ES-I3 (cell line): ENCODE data around the gene CSNK2A2.

ENCODE experiments used
- H3K36me3 ChIP-seq: 2 replicates; pipeline ENCODE4 v1.6.1; 2013; ENCODE audit warnings: mild to moderate bottlenecking, low read length, control low read depth, moderate library complexity; ENCODE audit not compliant: insufficient read depth
- H3K4me1 ChIP-seq: 2 replicates; pipeline ENCODE4 v1.6.1; 2013; ENCODE audit warnings: mild to moderate bottlenecking, control low read depth, low read length; ENCODE audit not compliant: insufficient read depth
- H3K9ac ChIP-seq: 2 replicates; pipeline ENCODE4 v1.6.1; 2013; ENCODE audit warnings: low read depth, mild to moderate bottlenecking, low read length, moderate library complexity
- H3K9me3 ChIP-seq: 2 replicates; pipeline ENCODE4 v1.6.1; 2013; ENCODE audit warnings: mild to moderate bottlenecking, low read length, moderate library complexity; ENCODE audit not compliant: control insufficient read depth, insufficient read depth

CSNK2A2 gene

DNA sequence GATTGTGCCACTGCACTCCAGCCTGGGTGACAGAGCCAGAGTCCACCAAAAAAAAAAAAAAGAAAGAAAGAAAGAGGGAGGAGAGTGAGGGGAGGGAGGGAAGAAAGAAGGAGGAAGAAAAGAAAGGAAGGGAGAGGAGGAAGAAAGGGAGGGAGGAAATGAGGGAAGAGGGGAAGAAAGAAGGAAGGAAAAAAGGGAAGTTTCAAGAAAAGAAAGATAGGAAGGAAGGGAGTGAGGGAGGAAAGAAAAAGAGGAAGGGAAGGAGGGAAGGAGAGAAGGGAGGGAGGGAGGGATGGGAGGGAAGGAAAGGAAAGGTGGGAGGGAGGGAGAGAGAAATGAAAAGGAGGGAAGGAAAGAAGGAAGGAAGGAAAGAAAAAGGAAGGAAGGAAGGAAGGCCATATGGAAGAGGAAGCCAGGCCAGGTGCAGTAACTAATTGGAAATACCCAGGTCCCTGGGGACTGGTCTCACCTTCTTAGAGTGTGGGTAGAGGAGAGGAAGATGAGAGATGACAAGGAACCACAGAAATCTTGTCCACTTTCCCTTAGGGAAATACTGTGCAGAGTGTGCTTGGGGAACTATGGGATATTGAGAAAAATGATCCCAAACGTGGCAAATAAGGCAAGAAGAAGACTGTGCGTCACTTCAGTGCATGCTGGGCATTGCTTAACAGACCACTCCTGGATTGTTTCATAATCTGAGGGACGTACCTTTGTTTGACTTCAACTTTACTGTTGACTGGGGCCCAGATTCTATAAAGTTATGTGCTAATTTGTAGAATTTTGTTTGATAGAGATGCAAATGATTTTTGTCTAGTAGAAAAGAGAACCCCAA lies 15.1 kb upstream of the CSNK2A2 start:
- no peaks in the 10 kb centered on the region for H3K9me3 ChIP-seq
- H3K36me3 ChIP-seq, result no peaks in the 10 kb centered on the region
- H3K4me1 ChIP-seq, result no peaks in the 10 kb centered on the region
- H3K9ac ChIP-seq, result no peak overlapping the region

- no peak overlapping the region for H3K9ac ChIP-seq
- no peaks in the 10 kb centered on the region for H3K4me1 ChIP-seq
- no peaks in the 10 kb centered on the region for H3K36me3 ChIP-seq
- no peaks in the 10 kb centered on the region for H3K9me3 ChIP-seq
These were observed 13.9 kb upstream of the CSNK2A2 start for GRCh38 chr16:58211846-58212245.

- Histone ChIP-seq H3K9ac (no peak overlapping the region), H3K9me3 (no peaks in the 10 kb centered on the region), H3K4me1 (no peaks in the 10 kb centered on the region), H3K36me3 (no peaks in the 10 kb centered on the region)
These were observed 13.3 kb upstream of the CSNK2A2 start for GRCh38 chr16:58211245-58211644.

GRCh38 chr16:58205276-58206036 lies 7.5 kb upstream of the CSNK2A2 start:
- H3K36me3 ChIP-seq, result no peaks in the 10 kb centered on the region

GRCh38 chr16:58201163-58201562 lies 3.3 kb upstream of the CSNK2A2 start:
- Histone ChIP-seq H3K4me1 (peaks cover 11% of the 10 kb centered on the region; the same call in 1 of the 2 replicates), H3K9ac (no peak overlapping the region), H3K36me3 (no peaks in the 10 kb centered on the region), H3K9me3 (no peaks in the 10 kb centered on the region)

More at GRCh38 chr16:58205276-58206036, 7.5 kb upstream of the CSNK2A2 start:
- 0 out of 2 replicates have a peak, but pooled peaks cover 8% of the 10 kb centered on the region for H3K4me1 ChIP-seq
- no peaks in the 10 kb centered on the region for H3K9me3 ChIP-seq
- H3K9ac ChIP-seq, result no peak overlapping the region; the same call in 1 of the 2 replicates

- H3K9ac ChIP-seq, result no peak overlapping the region
These were observed 2.3 kb upstream of the CSNK2A2 start for GRCh38 chr16:58200004-58200797.

GRCh38 chr16:58198803-58199411 lies 1.0 kb upstream of the CSNK2A2 start:
- no peaks in the 10 kb centered on the region for H3K9me3 ChIP-seq
- peaks cover 17% of the 10 kb centered on the region for H3K36me3 ChIP-seq
- peak overlapping the region; percentile 95; the same call in 1 of the 2 replicates for H3K9ac ChIP-seq
- H3K4me1 ChIP-seq, result peaks cover 3% of the 10 kb centered on the region; the same call in 1 of the 2 replicates

More at GRCh38 chr16:58200004-58200797, 2.3 kb upstream of the CSNK2A2 start:
- Histone ChIP-seq H3K36me3 (peaks cover 9% of the 10 kb centered on the region), H3K9me3 (no peaks in the 10 kb centered on the region), H3K4me1 (peaks cover 3% of the 10 kb centered on the region; the same call in 1 of the 2 replicates)

- Histone ChIP-seq H3K4me1 (peaks cover 3% of the 10 kb centered on the region; the same call in 1 of the 2 replicates), H3K9me3 (no peaks in the 10 kb centered on the region), H3K36me3 (peaks cover 18% of the 10 kb centered on the region), H3K9ac (peak overlapping the region; percentile 96)
These were observed 443 bp downstream of the CSNK2A2 start for GRCh38 chr16:58197314-58198012.

GRCh38 chr16:58196898-58197313 lies 1.0 kb downstream of the CSNK2A2 start:
- Histone ChIP-seq H3K9ac (peak overlapping the region; percentile 96), H3K9me3 (no peaks in the 10 kb centered on the region), H3K4me1 (peaks cover 3% of the 10 kb centered on the region; the same call in 1 of the 2 replicates), H3K36me3 (peaks cover 20% of the 10 kb centered on the region)

DNA sequence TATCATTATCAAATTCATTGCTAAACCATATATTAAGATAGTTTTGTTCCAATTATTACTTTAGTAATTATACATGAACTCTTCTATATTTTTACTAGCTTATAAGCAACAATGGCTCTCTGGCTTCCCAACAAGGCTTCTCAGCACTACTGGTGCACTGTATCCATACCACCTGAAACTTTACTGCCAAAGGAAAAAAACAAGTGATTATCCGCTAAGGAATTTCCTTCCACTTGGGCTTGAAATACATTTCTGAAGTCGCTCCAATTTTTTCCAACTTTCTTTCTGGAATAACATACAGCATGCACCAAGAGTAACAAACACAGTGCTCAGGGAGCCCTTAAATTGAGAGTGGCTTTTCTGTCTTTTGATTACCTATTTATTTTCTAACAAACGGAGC lies 2.1 kb downstream of the CSNK2A2 start:
- Histone ChIP-seq H3K36me3 (peaks cover 26% of the 10 kb centered on the region), H3K9ac (no peak overlapping the region), H3K9me3 (no peaks in the 10 kb centered on the region), H3K4me1 (peaks cover 3% of the 10 kb centered on the region; the same call in 1 of the 2 replicates)

GRCh38 chr16:58195344-58195743 lies 2.6 kb downstream of the CSNK2A2 start:
- Histone ChIP-seq H3K4me1 (peaks cover 3% of the 10 kb centered on the region; the same call in 1 of the 2 replicates), H3K9ac (no peak overlapping the region), H3K36me3 (peaks cover 26% of the 10 kb centered on the region), H3K9me3 (no peaks in the 10 kb centered on the region)

- Histone ChIP-seq H3K4me1 (peaks cover 3% of the 10 kb centered on the region; the same call in 1 of the 2 replicates), H3K9ac (no peak overlapping the region), H3K9me3 (no peaks in the 10 kb centered on the region), H3K36me3 (peaks cover 29% of the 10 kb centered on the region)
These were observed 3.1 kb downstream of the CSNK2A2 start for GRCh38 chr16:58194790-58195189.
